HG02571 (cell line): Measurements from ENCODE around the gene SLC35E1.
A peak's percentile ranks its signal among the peaks of the same experiment; 100 is the strongest.

Source experiments
- ATAC-seq: cut with Tn5 transposase; IDR thresholded peaks from one replicate; pipeline ENCODE4 v1.9.1; 2021; ENCODE audit warnings: mild to moderate bottlenecking, moderate library complexity; ENCODE audit not compliant: unreplicated experiment

SLC35E1 gene

DNA sequence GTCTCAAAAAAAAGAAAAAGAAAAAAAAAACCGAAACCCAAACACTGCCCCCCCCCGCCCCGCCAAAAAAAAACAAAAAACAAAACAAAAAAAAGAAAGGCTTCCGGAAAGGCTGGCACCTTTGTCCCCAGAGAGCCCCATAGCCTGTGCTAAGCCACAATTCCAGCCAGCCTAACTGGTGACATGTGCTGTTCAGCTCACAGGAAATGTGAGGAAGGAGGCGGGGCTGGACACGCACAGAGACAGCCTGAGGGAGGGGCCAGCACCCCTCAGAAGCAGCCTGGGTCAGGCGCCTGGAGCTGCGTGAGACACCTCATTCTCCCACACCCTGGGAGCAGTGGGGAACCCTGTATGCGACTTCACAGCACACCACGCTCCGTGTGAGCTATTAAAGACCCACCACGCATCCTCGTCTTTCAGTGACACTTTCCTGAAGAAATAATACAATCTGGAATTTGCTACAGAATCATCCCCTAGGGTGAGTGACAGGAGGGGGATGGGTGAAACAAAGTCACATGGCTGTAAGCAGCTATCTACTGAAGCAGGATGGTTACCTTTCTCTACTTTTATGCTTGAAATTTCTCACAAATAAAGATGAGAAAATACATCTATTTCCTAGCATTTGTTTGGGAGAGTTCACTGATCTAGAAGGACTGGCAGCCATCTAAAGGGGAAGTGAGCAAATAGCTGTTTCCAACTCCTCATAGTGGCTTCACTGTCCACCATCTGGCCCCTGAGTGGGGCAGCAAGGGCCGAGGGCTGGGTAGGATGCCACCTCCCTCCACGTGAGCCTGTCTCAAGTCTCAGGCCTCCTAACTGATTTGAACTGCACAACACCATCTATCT, 12.3 kb upstream of the SLC35E1 start:
- peak; percentile 47 for ATAC-seq

DNA sequence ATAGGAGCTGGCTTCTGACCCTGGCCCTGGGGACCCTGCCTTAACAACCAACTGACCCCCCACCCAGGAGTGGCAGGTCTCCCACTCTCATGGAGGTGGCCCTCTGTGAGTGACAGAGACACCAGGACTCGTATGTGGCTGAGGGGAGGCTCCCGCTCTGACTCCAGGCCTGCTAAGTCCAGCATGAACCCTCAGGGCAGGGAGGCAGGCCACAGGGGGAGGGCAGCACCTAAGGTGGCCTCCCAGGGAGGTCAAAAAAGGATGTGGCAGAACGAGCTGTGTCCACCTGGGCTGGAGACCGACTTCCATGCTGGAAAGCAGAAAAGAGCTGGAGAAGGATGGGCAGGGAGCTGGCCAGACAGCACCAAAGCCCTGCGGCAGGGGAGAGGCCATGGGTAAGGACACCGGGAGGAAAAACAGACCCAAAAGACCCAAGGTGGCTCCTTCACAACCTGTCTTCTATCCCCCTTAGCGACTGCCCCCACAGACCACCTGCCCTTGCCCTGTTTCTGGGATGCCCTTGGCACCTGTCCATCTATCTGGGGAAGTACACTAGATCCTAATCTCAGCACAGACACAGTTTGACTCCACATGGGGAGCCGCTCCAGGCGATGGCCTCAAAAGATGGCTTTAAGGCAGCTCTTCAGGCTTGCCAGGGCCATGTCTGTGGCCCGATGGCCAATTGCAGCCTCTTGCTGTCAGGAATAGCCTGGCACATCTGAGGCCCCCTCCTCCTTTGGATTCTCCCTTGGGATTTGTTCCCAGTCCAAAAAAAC, 10.5 kb upstream of the SLC35E1 start:
- no peak for ATAC-seq

- no peak for ATAC-seq
Observed at GRCh38 chr19:16581971-16582343, 9.7 kb upstream of the SLC35E1 start.

DNA sequence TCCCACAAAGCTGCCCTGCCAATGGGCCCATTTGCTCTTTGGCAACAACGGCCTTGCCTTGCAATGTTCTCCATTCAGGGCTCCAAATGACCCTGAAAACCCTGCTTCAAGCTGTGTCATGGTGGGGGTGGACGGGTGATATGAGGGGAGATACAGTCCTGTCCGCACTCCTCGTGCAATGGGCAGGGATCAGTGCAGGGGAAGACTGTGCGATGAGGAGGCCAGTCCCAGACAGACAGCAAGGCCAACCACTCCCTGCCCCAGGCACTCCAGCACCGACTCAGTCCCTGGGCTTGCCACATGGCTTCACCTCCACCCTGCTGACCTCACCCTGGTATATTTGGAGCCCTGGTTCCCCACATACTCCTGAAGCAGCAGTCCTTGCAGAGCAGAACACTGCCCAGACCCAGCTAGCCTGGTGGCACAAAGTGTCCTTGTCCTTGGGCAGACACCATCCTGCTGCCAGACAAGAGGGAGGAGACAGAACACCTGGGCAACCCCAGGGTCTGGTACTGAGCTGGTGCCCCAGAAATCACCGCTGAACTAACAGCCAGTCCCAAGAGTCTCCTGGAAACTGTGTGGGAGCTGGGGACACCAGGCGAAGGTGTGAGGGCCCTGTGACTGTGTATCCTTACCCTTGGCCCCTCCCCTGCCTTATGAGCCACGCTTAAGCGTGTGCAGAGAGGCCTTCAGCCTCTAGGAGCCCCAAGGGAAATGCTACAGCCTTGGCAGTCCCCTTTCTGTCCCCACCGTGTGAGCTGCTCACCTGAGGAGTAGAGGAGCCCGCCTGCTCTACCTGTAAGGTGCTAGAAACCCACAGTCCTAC, 9.1 kb upstream of the SLC35E1 start:
- no peak for ATAC-seq

DNA sequence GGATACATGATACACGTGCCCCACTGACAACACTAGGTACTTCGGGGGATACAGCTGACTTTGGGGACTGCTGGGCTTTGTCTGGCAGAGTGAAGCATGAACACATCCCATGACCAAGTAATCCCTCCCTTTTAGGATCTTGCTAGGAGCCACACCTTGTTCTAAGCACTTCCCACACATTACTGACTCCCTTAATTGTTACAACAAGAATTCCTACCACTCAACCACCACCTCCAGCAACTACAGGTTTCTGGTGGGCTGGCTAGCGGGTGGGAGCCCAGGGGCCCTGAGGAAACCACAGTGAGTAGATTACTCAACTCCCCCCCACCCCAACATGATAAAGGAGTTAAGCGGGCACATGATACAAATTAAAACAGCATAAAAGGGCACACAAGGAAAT, 7.2 kb upstream of the SLC35E1 start:
- ATAC-seq = no peak

- ATAC-seq = no peak
Observed at GRCh38 chr19:16577531-16577985, 5.3 kb upstream of the SLC35E1 start.

DNA sequence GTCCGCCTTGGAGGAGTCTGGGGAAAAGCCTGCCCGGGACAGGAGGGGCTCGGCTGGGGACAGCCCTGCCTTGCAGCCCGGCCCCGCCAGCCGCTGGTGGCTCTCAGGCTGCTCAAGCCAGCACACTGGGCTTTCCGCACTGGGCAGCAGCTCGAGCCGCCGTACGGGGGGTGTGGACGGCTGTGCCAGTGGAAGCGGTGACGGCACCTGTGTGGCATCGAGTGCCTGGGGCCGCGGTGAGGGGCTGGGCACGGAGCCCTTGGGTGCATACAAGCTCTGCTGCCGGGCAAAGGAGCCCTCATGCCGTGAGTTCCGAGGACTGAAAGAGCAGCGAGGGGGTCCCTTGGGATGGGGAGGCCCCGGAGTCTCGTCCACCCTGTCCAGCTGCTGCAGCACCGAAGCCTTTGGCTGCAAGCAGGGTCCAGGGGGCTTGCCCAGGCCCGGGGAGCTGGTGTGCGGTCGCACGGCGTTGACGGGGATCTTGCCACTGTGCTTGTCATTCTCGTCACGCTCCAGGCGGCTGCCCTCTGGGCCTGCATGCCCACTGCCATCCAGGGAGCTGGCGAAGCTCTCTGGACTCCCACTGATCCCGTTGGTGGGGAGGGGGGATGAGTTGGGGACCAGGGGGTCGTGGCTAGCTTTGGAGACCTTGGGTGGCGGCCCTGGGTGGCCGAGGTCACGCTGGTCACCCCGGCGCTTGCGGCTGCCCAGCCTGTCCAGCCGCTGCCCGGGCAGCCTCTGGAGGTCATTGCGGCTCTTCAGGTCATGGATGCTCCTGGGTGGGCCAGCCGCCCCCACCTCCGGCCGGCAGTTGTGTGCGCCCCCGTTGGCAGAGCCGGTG, 4.7 kb upstream of the SLC35E1 start:
- ATAC-seq = no peak

DNA sequence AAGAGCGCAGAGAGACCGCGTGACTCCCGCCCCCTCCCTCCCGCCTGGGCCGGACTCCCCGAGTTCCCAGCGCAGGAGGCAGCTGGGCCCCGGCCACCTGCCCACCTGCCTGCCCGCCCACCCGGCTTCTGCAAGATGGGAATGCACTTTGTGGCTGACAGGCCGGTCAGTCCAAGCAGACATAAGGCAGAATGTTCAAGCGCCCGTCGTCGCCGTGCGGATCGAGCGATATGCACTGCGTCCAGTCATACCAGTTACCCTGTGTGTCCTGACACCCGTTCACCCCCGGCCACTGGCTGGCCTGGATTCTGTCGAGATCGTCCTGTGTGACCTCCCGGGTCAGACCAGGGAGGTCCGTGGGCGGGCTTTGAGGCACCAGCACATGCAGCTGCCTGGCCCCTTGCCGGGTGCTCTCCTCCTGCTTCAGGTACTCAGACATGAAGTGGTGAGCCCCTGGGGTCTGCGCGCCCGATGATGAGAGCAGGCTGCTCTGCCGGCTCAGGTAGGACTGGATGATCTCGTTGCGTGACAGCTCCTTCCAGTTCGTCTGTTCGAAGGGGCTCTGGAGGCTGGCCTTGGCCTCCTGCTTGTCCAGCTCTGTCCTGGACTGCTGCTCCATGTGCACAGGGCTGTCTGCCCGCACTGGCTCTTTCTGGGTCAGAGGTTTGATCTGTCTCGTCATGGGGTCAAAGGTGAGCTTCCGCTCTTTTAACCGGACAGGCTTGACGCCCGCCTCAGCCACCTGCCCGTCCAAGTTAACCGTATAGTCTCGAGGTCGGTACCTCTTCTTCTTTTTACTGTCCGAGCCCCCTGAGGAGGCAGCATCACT, 3.9 kb upstream of the SLC35E1 start:
- no peak for ATAC-seq

- no peak for ATAC-seq
Observed at GRCh38 chr19:16575282-16575681, 3.1 kb upstream of the SLC35E1 start.

GRCh38 chr19:16573925-16574324, 1.7 kb upstream of the SLC35E1 start:
- ATAC-seq = no peak

- no peak for ATAC-seq
Observed at GRCh38 chr19:16573296-16573695, 1.1 kb upstream of the SLC35E1 start.

DNA sequence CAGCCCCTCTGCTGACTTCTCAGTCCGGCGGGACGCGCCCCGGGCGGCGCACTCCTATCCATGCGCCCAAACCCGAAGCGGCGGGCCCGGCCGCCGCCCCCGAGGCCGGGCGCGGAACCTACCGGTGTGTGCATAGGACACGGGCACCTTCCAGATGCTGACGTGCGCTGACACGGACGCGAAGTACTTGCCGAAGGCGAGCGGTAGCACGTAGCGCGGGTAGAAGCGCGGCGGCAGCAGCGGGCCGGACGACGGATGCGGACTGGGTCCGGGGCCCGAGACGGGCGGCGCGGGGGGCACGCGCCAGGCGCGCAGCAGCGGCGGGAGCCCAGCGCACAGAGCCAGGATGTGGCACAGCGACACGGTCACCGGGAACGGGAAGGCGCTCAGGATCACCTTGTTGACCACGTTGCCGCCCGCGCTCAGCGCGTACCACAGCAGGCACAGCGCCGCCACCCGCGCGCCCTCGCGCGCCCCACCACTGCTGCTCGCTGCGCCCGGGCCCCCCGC, 338 bp downstream of the SLC35E1 start:
- peak; percentile 17 for ATAC-seq

- no peak for ATAC-seq
Observed at GRCh38 chr19:16571283-16571682, 932 bp downstream of the SLC35E1 start.

GRCh38 chr19:16569609-16570320, 2.5 kb downstream of the SLC35E1 start:
- no peak for ATAC-seq

DNA sequence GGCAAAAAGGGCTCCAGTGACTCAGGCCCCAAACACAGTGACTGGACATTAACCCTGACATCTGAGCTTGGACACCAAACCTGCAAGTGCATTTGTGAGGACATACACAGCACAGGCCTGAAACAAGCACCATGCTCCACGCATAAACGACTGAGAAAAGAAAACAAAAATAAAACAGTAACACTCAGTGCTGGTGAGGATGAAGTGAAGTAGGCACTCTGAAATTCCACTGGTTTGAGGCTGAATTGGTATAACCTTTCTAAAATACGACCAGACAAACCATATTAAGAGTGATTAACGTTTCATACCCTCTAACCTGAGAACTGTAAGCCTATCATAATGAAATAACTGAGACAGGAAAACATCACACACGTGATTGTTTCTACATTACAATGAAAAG, 5.5 kb downstream of the SLC35E1 start:
- ATAC-seq = no peak

GRCh38 chr19:16566161-16566560, 6.1 kb downstream of the SLC35E1 start:
- no peak for ATAC-seq

- no peak for ATAC-seq
Observed at GRCh38 chr19:16564842-16565241, 7.4 kb downstream of the SLC35E1 start.

DNA sequence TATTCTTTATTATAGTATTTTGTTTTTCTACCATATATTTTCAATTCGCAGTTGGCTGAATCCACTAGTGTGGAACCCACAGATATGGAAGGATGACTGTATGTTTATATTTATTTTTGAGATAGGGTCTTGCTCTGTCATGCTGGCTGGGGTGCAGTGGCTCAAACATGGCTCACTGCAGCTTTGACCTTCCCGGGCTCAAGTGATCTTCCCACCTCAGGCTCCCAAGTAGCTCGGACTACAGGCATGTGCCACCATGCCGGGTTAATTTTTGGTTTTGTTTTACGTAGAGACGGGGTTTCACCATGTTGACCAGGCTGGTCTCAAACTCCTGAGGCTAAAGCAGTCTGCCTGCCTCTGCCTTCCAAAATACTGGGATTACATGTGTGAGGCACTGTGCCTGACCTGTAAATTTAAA, 9.6 kb downstream of the SLC35E1 start:
- no peak for ATAC-seq

- ATAC-seq = no peak
Observed at GRCh38 chr19:16561382-16561781, 10.8 kb downstream of the SLC35E1 start.
